OCI-LY7 (cell line): Measurements from ENCODE around the gene COL6A6.

Source experiments
- EZH2phosphoT487 ChIP-seq: fragments of 200-600 bp; sonication (generic); IDR thresholded peaks from 2 replicates; pipeline ENCODE4 v1.6.1; 2018; ENCODE audit warnings: low read depth, borderline replicate concordance, mild to moderate bottlenecking, mixed run types, antibody characterized with exemption, low read length, moderate library complexity, mixed read lengths
- TF ChIP-seq, protein P1 (sequence below): fragments of 200-600 bp; sonication (generic); conservative IDR thresholded peaks from 2 replicates; pipeline ENCODE4 v1.5.1; 2014; ENCODE audit warnings: mild to moderate bottlenecking, antibody characterized with exemption, low read length, moderate library complexity, mixed read lengths

- TF ChIP-seq, protein P1, sequence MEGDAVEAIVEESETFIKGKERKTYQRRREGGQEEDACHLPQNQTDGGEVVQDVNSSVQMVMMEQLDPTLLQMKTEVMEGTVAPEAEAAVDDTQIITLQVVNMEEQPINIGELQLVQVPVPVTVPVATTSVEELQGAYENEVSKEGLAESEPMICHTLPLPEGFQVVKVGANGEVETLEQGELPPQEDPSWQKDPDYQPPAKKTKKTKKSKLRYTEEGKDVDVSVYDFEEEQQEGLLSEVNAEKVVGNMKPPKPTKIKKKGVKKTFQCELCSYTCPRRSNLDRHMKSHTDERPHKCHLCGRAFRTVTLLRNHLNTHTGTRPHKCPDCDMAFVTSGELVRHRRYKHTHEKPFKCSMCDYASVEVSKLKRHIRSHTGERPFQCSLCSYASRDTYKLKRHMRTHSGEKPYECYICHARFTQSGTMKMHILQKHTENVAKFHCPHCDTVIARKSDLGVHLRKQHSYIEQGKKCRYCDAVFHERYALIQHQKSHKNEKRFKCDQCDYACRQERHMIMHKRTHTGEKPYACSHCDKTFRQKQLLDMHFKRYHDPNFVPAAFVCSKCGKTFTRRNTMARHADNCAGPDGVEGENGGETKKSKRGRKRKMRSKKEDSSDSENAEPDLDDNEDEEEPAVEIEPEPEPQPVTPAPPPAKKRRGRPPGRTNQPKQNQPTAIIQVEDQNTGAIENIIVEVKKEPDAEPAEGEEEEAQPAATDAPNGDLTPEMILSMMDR, result no peak
- TF ChIP-seq EZH2phosphoT487, result no peak
Measured at GRCh38 chr3:130473416-130473815, 43.6 kb upstream of the COL6A6 start.
